Naive thymus-derived CD4-positive, alpha-beta T cell (primary cell): ENCODE measurements around the gene PFKFB3. TPM values are rescaled to one million over a fixed set of nuclear protein-coding genes. Genes with fewer than 3 reads are reported as not detected.

ENCODE experiments used
- ATAC-seq: fragments of 150-1000 bp; cut with Tn5 transposase; 2 replicates; pipeline ENCODE4 v1.10.0; 2021; ENCODE audit warnings: mild to moderate bottlenecking, moderate library complexity
- CTCF ChIA-PET: fragments of 350-600 bp; sonication (Branson Sonifier 250); formaldehyde crosslinking; loops from one replicate; lab custom pipeline; 2021; ENCODE audit warnings: antibody characterized with exemption; lab: Charles Lee
- POLR2A ChIA-PET: fragments of 350-600 bp; sonication (Branson Sonifier 250); formaldehyde crosslinking; loops from one replicate; lab custom pipeline; 2021; ENCODE audit warnings: antibody characterized with exemption, inconsistent platforms; lab: Charles Lee
- DNase-seq, 9 donors: peaks; one replicate each; pipeline versions ENCODE4 v3.0.0 to v3.0.0-alpha.2; 2020 to 2022; ENCODE audit warnings: mixed read lengths in 1 of 9
- H3K27ac ChIP-seq: one replicate; pipeline ENCODE4 v1.7.0; 2013; ENCODE audit warnings: mild to moderate bottlenecking, low read depth, low read length, moderate library complexity
- H3K27me3 ChIP-seq, 2 donors: one replicate each; pipeline ENCODE4 v1.7.0; 2013; ENCODE audit warnings: low read length in 2 of 2, mild to moderate bottlenecking in 2 of 2, moderate library complexity in 2 of 2; ENCODE audit not compliant: control insufficient read depth in 2 of 2, insufficient read depth in 2 of 2
- H3K36me3 ChIP-seq, 3 experiments: 1 replicate in 2 of 3; 2 replicates in 1 of 3; pipeline ENCODE4 v1.7.0; 2013; ENCODE audit warnings: low read length in 3 of 3, mild to moderate bottlenecking in 3 of 3, moderate library complexity in 1 of 3; ENCODE audit not compliant: insufficient read depth in 3 of 3, control insufficient read depth in 2 of 3
- H3K4me1 ChIP-seq, 2 donors: one replicate each; pipeline ENCODE4 v1.7.0; 2013; ENCODE audit warnings: low read length in 2 of 2, mild to moderate bottlenecking in 2 of 2, moderate library complexity in 1 of 2; ENCODE audit not compliant: control insufficient read depth in 2 of 2, insufficient read depth in 2 of 2
- H3K4me3 ChIP-seq: 2 replicates; pipeline ENCODE4 v1.7.0; 2013; ENCODE audit warnings: mild to moderate bottlenecking, low read length
- H3K9me3 ChIP-seq, 3 experiments: 1 replicate in 2 of 3; 2 replicates in 1 of 3; pipeline ENCODE4 v1.7.0; 2013; ENCODE audit warnings: low read length in 3 of 3; ENCODE audit not compliant: control insufficient read depth in 2 of 3
- H3K27ac Mint-ChIP-seq, 9 donors: one replicate each; pipeline ENCODE4 v1.8.0; 2020 to 2022; ENCODE audit warnings: mixed read lengths in 9 of 9, mild to moderate bottlenecking in 8 of 9, moderate library complexity in 5 of 9, inconsistent platforms in 2 of 9
- H3K27me3 Mint-ChIP-seq, 5 donors: one replicate each; pipeline ENCODE4 v1.8.0; 2021 to 2022; ENCODE audit warnings: mixed read lengths in 5 of 5, mild to moderate bottlenecking in 1 of 5
- H3K36me3 Mint-ChIP-seq, 5 donors: one replicate each; pipeline ENCODE4 v1.8.0; 2020 to 2022; ENCODE audit warnings: mixed read lengths in 5 of 5, mild to moderate bottlenecking in 3 of 5, inconsistent platforms in 1 of 5
- H3K4me1 Mint-ChIP-seq, 7 donors: one replicate each; pipeline ENCODE4 v1.8.0; 2020 to 2022; ENCODE audit warnings: mixed read lengths in 7 of 7, mild to moderate bottlenecking in 3 of 7, inconsistent platforms in 1 of 7
- H3K4me3 Mint-ChIP-seq, 10 donors: one replicate each; pipeline ENCODE4 v1.8.0; 2020 to 2022; ENCODE audit warnings: mild to moderate bottlenecking in 10 of 10, mixed read lengths in 10 of 10, moderate library complexity in 6 of 10, inconsistent platforms in 2 of 10
- H3K9me3 Mint-ChIP-seq, 11 donors: one replicate each; pipeline ENCODE4 v1.8.0; 2020 to 2022; ENCODE audit warnings: mixed read lengths in 11 of 11, mild to moderate bottlenecking in 4 of 11, inconsistent platforms in 1 of 11, moderate library complexity in 1 of 11
- intact Hi-C, 2 donors: fragments of 100-400 bp; cut with micrococcal nuclease; formaldehyde crosslinking; loops; one replicate each; pipeline ENCODE4 v1.15.1; 2023
- polyA plus RNA-seq, 2 donors: library from polyadenylated mRNA; unstranded; fragments of 300-500 nt; fragmentation: Illumina TruSeq; gene quantifications; one replicate each; pipeline ENCODE4 v1.2.3, GENCODE V29; 2021
- total RNA-seq, 6 experiments: library from RNA in 5 of 6; stranded (reverse) in 5 of 6; gene quantifications; 1 replicate in 5 of 6; 2 replicates in 1 of 6; pipeline ENCODE4 v1.2.3 and lab custom pipeline; 2021 to 2026

Gene PFKFB3
- total and polyA plus RNA-seq, 7 experiments from 2014 or later = 2.3 to 129 (median 66.1) TPM

GRCh38 chr10:6226216-6226615 lies 23.5 kb downstream of the PFKFB3 start:
- H3K4me1 Mint-ChIP-seq = peaks cover 0 to 16% (median 8%) of the 10 kb centered on the region in 7 donors
- CTCF ChIA-PET = interaction anchor here (1.0 kb wide), 1 partner anchor 175 kb away, joined by 3 read pairs; no protein-coding TSS in a partner anchor
- no peaks in the 10 kb centered on the region for H3K4me1 ChIP-seq
- POLR2A ChIA-PET = no interaction called here
- H3K4me3 Mint-ChIP-seq = no peak overlapping the region
- peaks cover 0 to 88% (median 18%) of the 10 kb centered on the region in 3 experiments for H3K36me3 ChIP-seq
- peaks cover 0 to 3% (median 0%) of the 10 kb centered on the region in 11 donors for H3K9me3 Mint-ChIP-seq
- H3K4me3 ChIP-seq = no peak overlapping the region
- no peak overlapping the region for H3K27ac ChIP-seq
- intact Hi-C loops = no loop called here
- no peaks in the 10 kb centered on the region for H3K9me3 ChIP-seq
- ATAC-seq = no peak
- DNase-seq = no peak
- H3K27me3 Mint-ChIP-seq = no peaks in the 10 kb centered on the region
- peak overlapping the region in 5 of 9 donors; percentile 15 to 82 (median 32) for H3K27ac Mint-ChIP-seq
- no peaks in the 10 kb centered on the region for H3K27me3 ChIP-seq
- H3K36me3 Mint-ChIP-seq = peaks cover 20 to 52% (median 21%) of the 10 kb centered on the region in 5 donors

GRCh38 chr10:6227346-6227745 lies 24.6 kb downstream of the PFKFB3 start:
- Histone ChIP-seq H3K4me1 (no peaks in the 10 kb centered on the region), H3K27me3 (no peaks in the 10 kb centered on the region), H3K4me3 (no peak overlapping the region), H3K27ac (no peak overlapping the region), H3K36me3 (peaks cover 0 to 88% (median 20%) of the 10 kb centered on the region in 3 experiments), H3K9me3 (no peaks in the 10 kb centered on the region)
- Mint-ChIP-seq H3K4me1 (peaks cover 0 to 16% (median 8%) of the 10 kb centered on the region in 7 donors), H3K36me3 (peaks cover 21 to 54% (median 25%) of the 10 kb centered on the region in 5 donors), H3K9me3 (peaks cover 0 to 3% (median 0%) of the 10 kb centered on the region in 11 donors), H3K27ac (peak overlapping the region in 1 of 9 donors; percentile 47), H3K27me3 (no peaks in the 10 kb centered on the region), H3K4me3 (no peak overlapping the region)
- ATAC-seq = no peak
- POLR2A ChIA-PET = no interaction called here
- CTCF ChIA-PET = no interaction called here
- intact Hi-C loops = no loop called here
- no peak for DNase-seq

GRCh38 chr10:6228010-6228511 lies 25.3 kb downstream of the PFKFB3 start:
- H3K27ac ChIP-seq = no peak overlapping the region
- ATAC-seq = no peak
- Mint-ChIP-seq H3K9me3 (peaks cover 0 to 3% (median 0%) of the 10 kb centered on the region in 11 donors), H3K4me1 (peaks cover 0 to 16% (median 8%) of the 10 kb centered on the region in 7 donors), H3K4me3 (no peak overlapping the region), H3K36me3 (peaks cover 22 to 55% (median 25%) of the 10 kb centered on the region in 5 donors), H3K27ac (peak overlapping the region in 4 of 9 donors; percentile 0 to 79 (median 64)), H3K27me3 (no peaks in the 10 kb centered on the region)
- peaks cover 0 to 88% (median 15%) of the 10 kb centered on the region in 3 experiments for H3K36me3 ChIP-seq
- POLR2A ChIA-PET = no interaction called here
- no peak for DNase-seq
- no peaks in the 10 kb centered on the region for H3K9me3 ChIP-seq
- no peak overlapping the region for H3K4me3 ChIP-seq
- H3K4me1 ChIP-seq = no peaks in the 10 kb centered on the region
- intact Hi-C loops = no loop called here
- no peaks in the 10 kb centered on the region for H3K27me3 ChIP-seq
- CTCF ChIA-PET = no interaction called here

- DNase-seq = no peak
- CTCF ChIA-PET = no interaction called here
- Histone ChIP-seq H3K4me3 (no peak overlapping the region), H3K27me3 (no peaks in the 10 kb centered on the region), H3K36me3 (peaks cover 0 to 88% (median 11%) of the 10 kb centered on the region in 3 experiments), H3K9me3 (no peaks in the 10 kb centered on the region), H3K4me1 (no peaks in the 10 kb centered on the region), H3K27ac (peak overlapping the region; percentile 33)
- Mint-ChIP-seq H3K4me1 (peaks cover 0 to 16% (median 8%) of the 10 kb centered on the region in 7 donors), H3K27me3 (no peaks in the 10 kb centered on the region), H3K36me3 (peaks cover 22 to 54% (median 25%) of the 10 kb centered on the region in 5 donors), H3K9me3 (peaks cover 0 to 3% (median 0%) of the 10 kb centered on the region in 11 donors), H3K27ac (peak overlapping the region in 6 of 9 donors; percentile 20 to 79 (median 48)), H3K4me3 (no peak overlapping the region)
- intact Hi-C loops = no loop called here
- ATAC-seq = no peak
- POLR2A ChIA-PET = no interaction called here
Measured at GRCh38 chr10:6228647-6229046, 25.9 kb downstream of the PFKFB3 start.

GRCh38 chr10:6229290-6229689 lies 26.6 kb downstream of the PFKFB3 start:
- H3K4me1 Mint-ChIP-seq = peaks cover 0 to 16% (median 8%) of the 10 kb centered on the region in 7 donors
- no peaks in the 10 kb centered on the region for H3K27me3 Mint-ChIP-seq
- H3K4me3 Mint-ChIP-seq = no peak overlapping the region
- Histone ChIP-seq H3K27me3 (no peaks in the 10 kb centered on the region), H3K4me1 (no peaks in the 10 kb centered on the region), H3K9me3 (no peaks in the 10 kb centered on the region), H3K27ac (no peak overlapping the region), H3K36me3 (peaks cover 0 to 88% (median 11%) of the 10 kb centered on the region in 3 experiments), H3K4me3 (no peak overlapping the region)
- CTCF ChIA-PET = no interaction called here
- H3K36me3 Mint-ChIP-seq = peaks cover 15 to 54% (median 22%) of the 10 kb centered on the region in 5 donors
- DNase-seq (no peak), ATAC-seq (no peak)
- H3K27ac Mint-ChIP-seq = peak overlapping the region in 2 of 9 donors; percentile 16 to 54
- intact Hi-C loops = no loop called here
- peaks cover 0 to 3% (median 0%) of the 10 kb centered on the region in 11 donors for H3K9me3 Mint-ChIP-seq
- POLR2A ChIA-PET = interaction anchor here (0.7 kb wide), 1 partner anchor 63 kb away, joined by 3 read pairs; no protein-coding TSS in a partner anchor

GRCh38 chr10:6229746-6230145 lies 27.0 kb downstream of the PFKFB3 start:
- no peak for ATAC-seq
- Mint-ChIP-seq H3K27ac (peak overlapping the region in 5 of 9 donors; percentile 9 to 73 (median 49)), H3K27me3 (no peaks in the 10 kb centered on the region), H3K9me3 (peaks cover 0 to 3% (median 0%) of the 10 kb centered on the region in 11 donors), H3K36me3 (peaks cover 16 to 54% (median 21%) of the 10 kb centered on the region in 5 donors), H3K4me3 (no peak overlapping the region), H3K4me1 (peaks cover 0 to 16% (median 8%) of the 10 kb centered on the region in 7 donors)
- no peak overlapping the region for H3K27ac ChIP-seq
- CTCF ChIA-PET = no interaction called here
- no peak overlapping the region for H3K4me3 ChIP-seq
- no peak for DNase-seq
- H3K4me1 ChIP-seq = no peaks in the 10 kb centered on the region
- intact Hi-C loops = loop anchor here in 1 of 2 donors (10.0 kb wide), 1 partner anchor 115 kb away; no protein-coding TSS in a partner anchor
- H3K27me3 ChIP-seq = no peaks in the 10 kb centered on the region
- no peaks in the 10 kb centered on the region for H3K9me3 ChIP-seq
- POLR2A ChIA-PET = interaction anchor here (0.7 kb wide), 1 partner anchor 63 kb away, joined by 3 read pairs; no protein-coding TSS in a partner anchor
- H3K36me3 ChIP-seq = peaks cover 0 to 88% (median 11%) of the 10 kb centered on the region in 3 experiments
